HCT116 (cell line): ENCODE results near the gene KREMEN2. TPM values are rescaled to one million over a fixed set of nuclear protein-coding genes. Genes with fewer than 3 reads are reported as not detected.

Experiments used
- ATAC-seq: fragments of 200-7000 bp; cut with Tn5 transposase; 2 replicates; pipeline ENCODE4 v1.9.1; 2020; ENCODE audit warnings: mild to moderate bottlenecking, moderate library complexity
- BruUV-seq: library from RNA; stranded (reverse); fragments of 400-500 nt; replicated peaks from 2 replicates; lab custom pipeline; 2021; lab: Mats Ljungman, UMichigan
- CTCF ChIA-PET: fragments of 300-600 bp; sonication (Branson Sonifier 250); formaldehyde crosslinking; loops from one replicate; lab custom pipeline; 2021; ENCODE audit warnings: antibody characterized with exemption; lab: Charles Lee
- POLR2A ChIA-PET: fragments of 300-600, 350-600 bp; sonication (Branson Sonifier 250); formaldehyde crosslinking; loops from one replicate; lab custom pipeline; 2021; ENCODE audit warnings: antibody characterized with exemption; lab: Charles Lee
- RAD21 ChIA-PET, 2 experiments: fragments of 300-600 bp; sonication (Branson Sonifier 250); formaldehyde crosslinking; loops; one replicate each; lab custom pipeline; 2023; ENCODE audit warnings: low total read pairs in 2 of 2; ENCODE audit not compliant: uncharacterized antibody in 2 of 2, unreplicated experiment in 2 of 2, low non-redundant PET in 1 of 2; lab: Charles Lee
- DNase-seq: peaks from one replicate; pipeline ENCODE4 v3.0.0-alpha.2; 2010; ENCODE audit warnings: low read depth, low spot score
- H2AFZ ChIP-seq: fragments of 200-600 bp; shearing (Covaris generic), sonication (generic); 2 replicates; pipeline ENCODE4 v1.6.1; 2017; ENCODE audit warnings: low read depth, mixed run types, mixed read lengths, antibody characterized with exemption, low read length; ENCODE audit not compliant: poor library complexity, severe bottlenecking
- H3K27ac ChIP-seq: 2 replicates; pipeline ENCODE4 v1.5.1; 2012; ENCODE audit warnings: low read depth, low read length
- H3K27me3 ChIP-seq: fragments of 200-600 bp; sonication (generic); 2 replicates; pipeline ENCODE4 v1.6.1; 2016; ENCODE audit warnings: mixed run types, low read length, mixed read lengths; ENCODE audit not compliant: insufficient read depth
- H3K36me3 ChIP-seq, 2 experiments: fragments of 200-500 bp in 1 of 2; fragments of 200-600 bp in 1 of 2; sonication (Bioruptor generic) in 1 of 2; sonication (generic) in 1 of 2; 2 replicates each; pipeline versions ENCODE4 v1.5.1 to v1.6.1; 2014 to 2016; ENCODE audit warnings: low read length in 2 of 2, inconsistent platforms in 1 of 2, mixed read lengths in 1 of 2, mixed run types in 1 of 2; ENCODE audit not compliant: insufficient read depth in 2 of 2, control insufficient read depth in 1 of 2
- H3K4me1 ChIP-seq, 2 experiments: fragments of 200-600 bp in 1 of 2; sonication (generic) in 1 of 2; 2 replicates each; pipeline versions ENCODE4 v1.5.1 to v1.6.1; 2012 to 2017; ENCODE audit warnings: low read length in 2 of 2, inconsistent platforms in 1 of 2, mild to moderate bottlenecking in 1 of 2, mixed read lengths in 1 of 2, mixed run types in 1 of 2, moderate library complexity in 1 of 2; ENCODE audit not compliant: insufficient read depth in 2 of 2, control insufficient read depth in 1 of 2
- H3K4me2 ChIP-seq: fragments of 200-600 bp; sonication (generic); 2 replicates; pipeline ENCODE4 v1.6.1; 2017; ENCODE audit warnings: mixed run types, low read length, mixed read lengths
- H3K4me3 ChIP-seq, 2 experiments: fragments of 200-600 bp in 1 of 2; sonication (generic) in 1 of 2; replicated peaks in 1 of 2; 2 replicates each; pipeline ENCODE4 v1.5.1; 2011 to 2016; ENCODE audit warnings: low read length in 2 of 2, control low read depth in 1 of 2, low read depth in 1 of 2, mild to moderate bottlenecking in 1 of 2, mixed read lengths in 1 of 2, mixed run types in 1 of 2
- H3K79me2 ChIP-seq: fragments of 200-600 bp; sonication (generic); 2 replicates; pipeline ENCODE4 v1.6.1; 2017; ENCODE audit warnings: mild to moderate bottlenecking, mixed run types, low read length, moderate library complexity, mixed read lengths; ENCODE audit not compliant: insufficient read depth
- H3K9ac ChIP-seq: fragments of 200-600 bp; sonication (generic); 2 replicates; pipeline ENCODE4 v1.6.1; 2016; ENCODE audit warnings: low read length, mixed read lengths
- H3K9me2 ChIP-seq: fragments of 200-600 bp; sonication (generic), shearing (Covaris generic); 2 replicates; pipeline ENCODE4 v1.6.1; 2017; ENCODE audit warnings: mixed run types, mild to moderate bottlenecking, moderate library complexity; ENCODE audit not compliant: insufficient read depth
- H3K9me3 ChIP-seq, 2 experiments: fragments of 200-500 bp in 1 of 2; fragments of 200-600 bp in 1 of 2; sonication (Bioruptor generic) in 1 of 2; sonication (generic) in 1 of 2; 2 replicates each; pipeline ENCODE4 v1.6.1; 2014 to 2017; ENCODE audit warnings: low read length in 2 of 2, mixed read lengths in 2 of 2, inconsistent platforms in 1 of 2, low read depth in 1 of 2, mild to moderate bottlenecking in 1 of 2, mixed run types in 1 of 2, moderate library complexity in 1 of 2; ENCODE audit not compliant: control insufficient read depth in 1 of 2, insufficient read depth in 1 of 2
- H4K20me1 ChIP-seq: fragments of 200-600 bp; sonication (generic), shearing (Covaris generic); 2 replicates; pipeline ENCODE4 v1.6.1; 2017; ENCODE audit warnings: mixed run types, mild to moderate bottlenecking, moderate library complexity; ENCODE audit not compliant: insufficient read depth
- ATF3 ChIP-seq: IDR thresholded peaks from 2 replicates; pipeline ENCODE4 v1.6.1; 2012
- CTCF ChIP-seq, 3 experiments: fragments of 200-600 bp in 1 of 3; sonication (generic) in 1 of 3; IDR thresholded peaks in 2 of 3; conservative IDR thresholded peaks in 1 of 3; 2 replicates each; pipeline ENCODE4 v1.5.1; 2012 to 2017; ENCODE audit warnings: low read depth in 2 of 3, low read length in 2 of 3, antibody characterized with exemption in 1 of 3, borderline replicate concordance in 1 of 3, control low read depth in 1 of 3, mild to moderate bottlenecking in 1 of 3, mixed read lengths in 1 of 3, mixed run types in 1 of 3, moderate library complexity in 1 of 3; ENCODE audit not compliant: insufficient read depth in 1 of 3
- EGR1 ChIP-seq: IDR thresholded peaks from 2 replicates; pipeline ENCODE4 v1.6.1; 2012; ENCODE audit warnings: low read depth
- ELF1 ChIP-seq: IDR thresholded peaks from 2 replicates; pipeline ENCODE4 v1.6.1; 2012; ENCODE audit warnings: low read depth, borderline replicate concordance
- EZH2 ChIP-seq: fragments of 200-600 bp; sonication (generic); IDR thresholded peaks from 2 replicates; pipeline ENCODE4 v1.6.1; 2017; ENCODE audit warnings: antibody characterized with exemption, mixed run types
- EZH2phosphoT487 ChIP-seq: fragments of 200-600 bp; IDR thresholded peaks from 2 replicates; pipeline ENCODE4 v1.6.1; 2018; ENCODE audit warnings: antibody characterized with exemption, borderline replicate concordance
- JUND ChIP-seq: IDR thresholded peaks from 2 replicates; pipeline ENCODE4 v1.6.1; 2012
- MAX ChIP-seq: IDR thresholded peaks from 2 replicates; pipeline ENCODE4 v1.6.1; 2012
- POLR2A ChIP-seq: IDR thresholded peaks from 2 replicates; pipeline ENCODE4 v1.7.0; 2011; ENCODE audit warnings: borderline replicate concordance; ENCODE audit not compliant: insufficient read depth, insufficient read length; ENCODE audit errors: extremely low read depth
- POLR2AphosphoS5 ChIP-seq: IDR thresholded peaks from 2 replicates; pipeline ENCODE4 v1.6.1; 2011; ENCODE audit warnings: mild to moderate bottlenecking, low read depth, low read length, moderate library complexity
- SIN3A ChIP-seq: IDR thresholded peaks from 2 replicates; pipeline ENCODE4 v1.6.1; 2012; ENCODE audit warnings: low read depth
- SP1 ChIP-seq: IDR thresholded peaks from 2 replicates; pipeline ENCODE4 v1.6.1; 2012; ENCODE audit warnings: low read depth
- SRF ChIP-seq: IDR thresholded peaks from 2 replicates; pipeline ENCODE4 v1.6.1; 2012; ENCODE audit warnings: low read depth
- YY1 ChIP-seq: IDR thresholded peaks from 2 replicates; pipeline ENCODE4 v1.6.1; 2011; ENCODE audit warnings: low read length, low read depth, moderate library complexity, mild to moderate bottlenecking; ENCODE audit not compliant: insufficient replicate concordance; ENCODE audit errors: extremely low read depth
- ZFX ChIP-seq: fragments of 450-650 bp; IDR thresholded peaks from 2 replicates; pipeline ENCODE4 v1.6.1; 2017
- ZNF274 ChIP-seq: fragments of 200-500 bp; sonication (Bioruptor generic); IDR thresholded peaks from 2 replicates; pipeline ENCODE4 v1.6.1; 2014; ENCODE audit warnings: mild to moderate bottlenecking, low read depth, low read length, inconsistent platforms
- intact Hi-C: fragments of 100-400 bp; cut with micrococcal nuclease; formaldehyde crosslinking; loops from 2 replicates; pipeline ENCODE4 v1.10.0; 2022
- total RNA-seq: library from RNA; stranded (reverse); gene quantifications from one replicate; pipeline ENCODE4 v1.2.1, GENCODE V29; 2021; ENCODE audit not compliant: unreplicated experiment

Gene KREMEN2
- total RNA-seq, 1 experiment from 2014 or later = 14.1 TPM

GRCh38 chr16:2956579-2956956, 7.5 kb upstream of the KREMEN2 start:
- Histone ChIP-seq H3K4me1 (peaks cover 2 to 20% of the 10 kb centered on the region in 2 experiments; a peak in 3 of 4 replicates), H3K4me3 (no peak overlapping the region), H3K27ac (no peak overlapping the region), H3K9me2 (no peaks in the 10 kb centered on the region), H3K79me2 (no peaks in the 10 kb centered on the region), H3K27me3 (no peaks in the 10 kb centered on the region), H3K36me3 (no peaks in the 10 kb centered on the region), H3K9ac (no peak overlapping the region), H3K9me3 (no peaks in the 10 kb centered on the region), H3K4me2 (peak overlapping the region; percentile 23; the same call in 1 of the 2 replicates), H4K20me1 (no peaks in the 10 kb centered on the region), H2AFZ (no peak overlapping the region)
- TF ChIP-seq YY1 (no peak), POLR2AphosphoS5 (no peak), EZH2phosphoT487 (no peak), ZNF274 (no peak), EGR1 (no peak), MAX (no peak), SIN3A (no peak), ATF3 (no peak)
- ChIA-PET CTCF (no interaction called here), RAD21 (no interaction called here), POLR2A (no interaction called here)
- ATAC-seq (no peak), DNase-seq (no peak)
- no TSS peak for BruUV-seq
- intact Hi-C loops = no loop called here

GRCh38 chr16:2959206-2959605, 4.9 kb upstream of the KREMEN2 start:
- ChIA-PET POLR2A (no interaction called here), RAD21 (no interaction called here), CTCF (interaction anchor here (1.3 kb wide), 2 partner anchors 13 to 27 kb away, joined by 3 read pairs; no protein-coding TSS in a partner anchor)
- Histone ChIP-seq H2AFZ (no peak overlapping the region), H4K20me1 (no peaks in the 10 kb centered on the region), H3K9me2 (no peaks in the 10 kb centered on the region), H3K4me3 (no peak overlapping the region), H3K4me1 (peaks cover 8 to 45% of the 10 kb centered on the region in 2 experiments; a peak in 3 of 4 replicates), H3K27ac (no peak overlapping the region), H3K36me3 (no peaks in the 10 kb centered on the region), H3K4me2 (no peak overlapping the region), H3K79me2 (no peaks in the 10 kb centered on the region), H3K27me3 (no peaks in the 10 kb centered on the region), H3K9ac (no peak overlapping the region), H3K9me3 (no peaks in the 10 kb centered on the region)
- DNase-seq = no peak
- ATAC-seq = no peak
- intact Hi-C loops = no loop called here
- no TSS peak for BruUV-seq
- no peak for TF ChIP-seq YY1
- TF ChIP-seq EZH2 = no peak
- TF ChIP-seq MAX = no peak
- TF ChIP-seq SP1 = no peak
- no peak for TF ChIP-seq EGR1
- TF ChIP-seq ZFX = no peak
- no peak for TF ChIP-seq SRF
- TF ChIP-seq SIN3A = no peak
- no peak for TF ChIP-seq JUND
- TF ChIP-seq ELF1 = no peak
- TF ChIP-seq POLR2A = no peak
- TF ChIP-seq CTCF (IDR thresholded peaks at IDR 0.05 in 2 of 3, conservative IDR thresholded peaks at IDR 0.05 in 1 of 3; ENCODE audit: borderline replicate concordance in 1 of 3, insufficient read depth in 1 of 3, low read depth in 2 of 3, low read length in 2 of 3) = no peak
